ENCODE data around the gene SEPSECS. TPM values are rescaled to one million over a fixed set of nuclear protein-coding genes. Genes with fewer than 3 reads are reported as not detected.

SEPSECS gene
- total and polyA plus RNA-seq, 9 of the 15 experiments (the other 6 are each of a cell fraction or from before 2014, with no cell fraction given) = 3.9 to 17.2 (median 7.9) TPM

GRCh38 chr4:25159837-25160713, at the start of gene SEPSECS (continued):
- no peak; the same call in 1 of the 2 replicates for TF ChIP-seq EP300 (IDR thresholded peaks at IDR 0.05; ENCODE audit: low read length)
- TF ChIP-seq TGIF2 (CRISPR knock-in tag; IDR thresholded peaks at IDR 0.05) = no peak
- no peak for TF ChIP-seq ZNF324 (CRISPR knock-in tag; IDR thresholded peaks at IDR 0.05)
- no peak for TF ChIP-seq BCLAF1 (IDR thresholded peaks at IDR 0.05; ENCODE audit: borderline replicate concordance in 1 of 2, control insufficient read depth in 1 of 2, low read depth in 2 of 2, low read length in 1 of 2)
- no peak for TF ChIP-seq RNF219 (CRISPR knock-in tag; IDR thresholded peaks at IDR 0.05)
- TF ChIP-seq CEBPB (tag; IDR thresholded peaks at IDR 0.05) = no peak
- TF ChIP-seq ZZZ3 (IDR thresholded peaks at IDR 0.05) = no peak
- TF ChIP-seq ZNF766 (CRISPR knock-in tag; conservative IDR thresholded peaks at IDR 0.05) = no peak
- TF ChIP-seq ZBTB2 (IDR thresholded peaks at IDR 0.05) = peak; percentile 99
- TF ChIP-seq PREB (CRISPR knock-in tag; IDR thresholded peaks at IDR 0.05) = no peak
- TF ChIP-seq SMAD2 (IDR thresholded peaks at IDR 0.05; ENCODE audit: low read depth, low read length) = no peak
